GM12878 (cell line): ENCODE results near the gene FFAR1. TPM values are rescaled to one million over a fixed set of nuclear protein-coding genes. Genes with fewer than 3 reads are reported as not detected.

ENCODE experiments used
- ASH2L ChIP-seq: fragments of 300-600, 200-600 bp; sonication (generic); IDR thresholded peaks from 2 replicates; pipeline ENCODE4 v1.6.1; 2017; ENCODE audit warnings: low read depth, mild to moderate bottlenecking, borderline replicate concordance
- ATF2 ChIP-seq: IDR thresholded peaks from 2 replicates; pipeline ENCODE4 v1.6.1; 2012; ENCODE audit warnings: low read length, inconsistent platforms
- ATF7 ChIP-seq: fragments of 450-650 bp; IDR thresholded peaks from 2 replicates; pipeline ENCODE4 v1.6.1; 2016; ENCODE audit warnings: low read depth, mild to moderate bottlenecking
- BCL11A ChIP-seq: IDR thresholded peaks from 2 replicates; pipeline ENCODE4 v1.6.1; 2011; ENCODE audit warnings: low read depth, low read length
- BMI1 ChIP-seq: fragments of 450-650 bp; IDR thresholded peaks from 2 replicates; pipeline ENCODE4 v1.6.1; 2016; ENCODE audit warnings: mild to moderate bottlenecking, moderate library complexity, borderline replicate concordance
- ELK1 ChIP-seq: IDR thresholded peaks from 2 replicates; pipeline ENCODE4 v1.6.1; 2012; ENCODE audit warnings: low read depth, low read length, improper control_type of control experiment
- EP300 ChIP-seq, 2 experiments: fragments of 150-350 bp in 1 of 2; IDR thresholded peaks; 2 replicates each; pipeline ENCODE4 v1.6.1; 2011 to 2012; ENCODE audit warnings: low read depth in 2 of 2, low read length in 2 of 2, borderline replicate concordance in 1 of 2, improper control_type of control experiment in 1 of 2, inconsistent platforms in 1 of 2; ENCODE audit not compliant: control insufficient read depth in 1 of 2
- IKZF2 ChIP-seq, 2 experiments: fragments of 450-650 bp; IDR thresholded peaks; 2 replicates each; pipeline ENCODE4 v1.6.1; 2017; ENCODE audit warnings: mild to moderate bottlenecking in 2 of 2, moderate library complexity in 2 of 2
- JUND ChIP-seq: IDR thresholded peaks from 2 replicates; pipeline ENCODE4 v1.6.1; 2012; ENCODE audit warnings: low read depth, mild to moderate bottlenecking, low read length, improper control_type of control experiment, moderate library complexity
- KLF5 ChIP-seq: fragments of 450-650 bp; IDR thresholded peaks from 2 replicates; pipeline ENCODE4 v1.6.1; 2014; ENCODE audit warnings: mild to moderate bottlenecking; ENCODE audit not compliant: partially characterized antibody
- LARP7 ChIP-seq: fragments of 450-650 bp; IDR thresholded peaks from 2 replicates; pipeline ENCODE4 v1.6.1; 2017; ENCODE audit warnings: mild to moderate bottlenecking
- MEF2B ChIP-seq: fragments of 450-650 bp; IDR thresholded peaks from 2 replicates; pipeline ENCODE4 v1.6.1; 2018; ENCODE audit warnings: mild to moderate bottlenecking, moderate library complexity; ENCODE audit not compliant: partially characterized antibody, poor library complexity, severe bottlenecking
- NFIC ChIP-seq: IDR thresholded peaks from 2 replicates; pipeline ENCODE4 v1.6.1; 2012; ENCODE audit warnings: low read depth, mild to moderate bottlenecking, inconsistent platforms, low read length, moderate library complexity
- NKRF ChIP-seq: fragments of 450-650 bp; conservative IDR thresholded peaks from 2 replicates; pipeline ENCODE4 v1.6.1; 2017; ENCODE audit warnings: mild to moderate bottlenecking, moderate library complexity
- NR2F1 ChIP-seq: fragments of 450-650 bp; conservative IDR thresholded peaks from 2 replicates; pipeline ENCODE4 v1.6.1; 2017; ENCODE audit warnings: mild to moderate bottlenecking
- PAX5 ChIP-seq: IDR thresholded peaks from 2 replicates; pipeline ENCODE4 v1.6.1; 2011; ENCODE audit warnings: low read depth, low read length, borderline replicate concordance
- RAD51 ChIP-seq: fragments of 450-650 bp; IDR thresholded peaks from 2 replicates; pipeline ENCODE4 v1.6.1; 2016; ENCODE audit warnings: moderate library complexity, mild to moderate bottlenecking, inconsistent platforms
- RELA ChIP-seq: fragments of 450-650 bp; IDR thresholded peaks from 2 replicates; pipeline ENCODE4 v1.8.0; 2014; ENCODE audit warnings: borderline replicate concordance; ENCODE audit not compliant: partially characterized antibody
- RUNX3 ChIP-seq: IDR thresholded peaks from 2 replicates; pipeline ENCODE4 v1.6.1; 2012; ENCODE audit warnings: low read length, inconsistent platforms
- SMAD1 ChIP-seq: fragments of 450-650 bp; IDR thresholded peaks from 2 replicates; pipeline ENCODE4 v1.6.1; 2018; ENCODE audit warnings: mild to moderate bottlenecking, low read depth; ENCODE audit not compliant: partially characterized antibody
- SMC3 ChIP-seq: IDR thresholded peaks from 2 replicates; pipeline ENCODE4 v1.6.1; 2011; ENCODE audit warnings: low read length, improper control_type of control experiment, borderline replicate concordance
- SRF ChIP-seq, 2 experiments: IDR thresholded peaks; 2 replicates each; pipeline ENCODE4 v1.6.1; 2011; ENCODE audit warnings: low read depth in 2 of 2, low read length in 2 of 2, mild to moderate bottlenecking in 1 of 2, moderate library complexity in 1 of 2
- STAT3 ChIP-seq: IDR thresholded peaks from 2 replicates; pipeline ENCODE4 v1.6.1; 2011; ENCODE audit warnings: low read depth, low read length, improper control_type of control experiment
- TAF1 ChIP-seq: IDR thresholded peaks from 2 replicates; pipeline ENCODE4 v1.6.1; 2011; ENCODE audit warnings: mild to moderate bottlenecking, low read depth, low read length, borderline replicate concordance
- ZBED1 ChIP-seq: IDR thresholded peaks from 2 replicates; pipeline ENCODE4 v1.6.1; 2016; ENCODE audit warnings: borderline replicate concordance
- ZNF384 ChIP-seq: IDR thresholded peaks from 2 replicates; pipeline ENCODE4 v1.6.1; 2012; ENCODE audit warnings: low read depth, mild to moderate bottlenecking, low read length, improper control_type of control experiment, borderline replicate concordance
- polyA plus RNA-seq, 11 experiments: library from polyadenylated mRNA; depleted of rRNA in 4 of 11; unstranded in 6 of 11; stranded (reverse) in 5 of 11; fragments of >200 nt; fragmentation: Nextera tagmentation in 4 of 11; fragmentation: Illumina TruSeq in 1 of 11; extraction: Ambion mirVana in 4 of 11; extraction: Trizol in 1 of 11; gene quantifications; 1 replicate in 1 of 11; 2 replicates in 10 of 11; pipeline versions ENCODE4 v1.2.1 to v1.2.3, GENCODE V29; 2011 to 2016; ENCODE audit warnings: inconsistent platforms in 2 of 11, missing spikeins in 2 of 11, low read depth in 1 of 11
- total RNA-seq, 4 experiments: library from RNA; depleted of rRNA in 3 of 4; stranded (reverse); fragments of >200 nt in 3 of 4; fragmentation: Illumina TruSeq in 1 of 4; extraction: Trizol in 1 of 4; gene quantifications; 2 replicates each; pipeline versions ENCODE4 v1.2.1 to v1.2.3, GENCODE V29; 2013 to 2021

Gene FFAR1
- total and polyA plus RNA-seq, 10 of the 15 experiments (the other 5 are each of a cell fraction or from before 2014, with no cell fraction given) = 0.05 to 0.62 (median 0.14) TPM; not detected in 2

GRCh38 chr19:35320065-35320713, 27.5 kb upstream of the FFAR1 start (continued):
- TF ChIP-seq EP300 (IDR thresholded peaks at IDR 0.05; ENCODE audit: borderline replicate concordance in 1 of 2, control insufficient read depth in 1 of 2, low read depth in 2 of 2, low read length in 2 of 2) (peak; percentile 7 to 9; a peak in 1 of 4 replicates), BMI1 (no peak), ATF2 (no peak), PAX5 (no peak), NKRF (no peak), LARP7 (no peak), ELK1 (no peak), ASH2L (no peak), MEF2B (peak; percentile 85), ATF7 (peak; percentile 80), SMAD1 (no peak), SRF (IDR thresholded peaks at IDR 0.05; ENCODE audit: low read depth in 2 of 2, low read length in 2 of 2) (no peak), ZNF384 (peak; percentile 65), NFIC (0 out of 2 replicates have a peak, but pooled peaks have one; percentile 19), RUNX3 (0 out of 2 replicates have a peak, but pooled peaks have one; percentile 19), RAD51 (no peak), TAF1 (no peak), STAT3 (no peak), RELA (no peak), IKZF2 (IDR thresholded peaks at IDR 0.05) (peak; percentile 73 to 74; a peak in 3 of 4 replicates), SMC3 (no peak), NR2F1 (no peak), BCL11A (no peak), KLF5 (no peak), ZBED1 (no peak), JUND (no peak)
